Erythroblast (primary cell): Measurements from ENCODE around the gene STX8.

Experiments
- GATA1 ChIP-seq: IDR thresholded peaks from 2 replicates; pipeline ENCODE4 v1.6.1; 2011; ENCODE audit warnings: low read depth, mild to moderate bottlenecking, control low read depth, low read length, moderate library complexity
- POLR2A ChIP-seq: IDR thresholded peaks from 2 replicates; pipeline ENCODE4 v1.6.1; 2011; ENCODE audit warnings: mild to moderate bottlenecking, low read length

DNA sequence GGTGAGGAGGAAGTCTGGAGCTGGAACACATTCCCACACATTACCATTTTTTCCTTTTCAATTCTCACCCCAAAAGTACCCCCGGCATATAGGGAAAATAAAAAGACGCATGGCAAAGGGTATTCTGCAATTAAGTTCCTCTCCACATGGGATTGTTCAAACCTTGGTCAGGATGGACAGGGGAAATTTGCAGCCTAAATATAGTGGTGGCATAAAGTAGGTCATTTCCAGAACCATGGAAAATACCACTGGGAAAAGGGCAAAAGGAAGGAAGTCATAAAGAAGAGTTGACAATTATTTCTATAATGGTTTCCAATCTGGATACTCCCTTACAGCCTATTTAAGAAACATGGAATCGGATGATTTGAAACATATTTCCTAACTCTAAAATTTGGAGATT lies 135.8 kb downstream of the STX8 start:
- TF ChIP-seq POLR2A (no peak), GATA1 (no peak)
